22Rv1 (cell line): ENCODE data around the gene BNIP1.
"Not testable (repeated sequence)": the region's sequence is repeated elsewhere in the genome, so short reads cannot be mapped to it uniquely, and the experiment has no call there.

Experiments
- H3K27ac ChIP-seq: fragments of 450-650 bp; 2 replicates; pipeline ENCODE4 v1.5.1; 2017
- CTCF ChIP-seq: fragments of 450-650 bp; IDR thresholded peaks from 2 replicates; pipeline ENCODE4 v1.5.1; 2017; ENCODE audit warnings: mild to moderate bottlenecking
- ZFX ChIP-seq: fragments of 450-650 bp; IDR thresholded peaks from 2 replicates; pipeline ENCODE4 v1.6.1; 2017; ENCODE audit warnings: antibody characterized with exemption, borderline replicate concordance

BNIP1 gene

GRCh38 chr5:173152547-173152946, 8.2 kb downstream of the BNIP1 start:
- TF ChIP-seq CTCF = no peak
- H3K27ac ChIP-seq = no peak overlapping the region

GRCh38 chr5:173153842-173154241, 9.5 kb downstream of the BNIP1 start:
- TF ChIP-seq ZFX = no peak
- no peak for TF ChIP-seq CTCF
- no peak overlapping the region for H3K27ac ChIP-seq

GRCh38 chr5:173154619-173155018, 10.3 kb downstream of the BNIP1 start:
- H3K27ac ChIP-seq = not testable (repeated sequence)

- H3K27ac ChIP-seq = no peak overlapping the region
- no peak for TF ChIP-seq CTCF
- TF ChIP-seq ZFX = no peak
These were observed 11.6 kb downstream of the BNIP1 start for GRCh38 chr5:173155912-173156311.

GRCh38 chr5:173158366-173158765, 14.0 kb downstream of the BNIP1 start:
- H3K27ac ChIP-seq = no peak overlapping the region
- no peak for TF ChIP-seq ZFX
- TF ChIP-seq CTCF = no peak

GRCh38 chr5:173159256-173159655, 14.9 kb downstream of the BNIP1 start:
- no peak for TF ChIP-seq ZFX
- no peak for TF ChIP-seq CTCF

GRCh38 chr5:173161148-173161547, 16.8 kb downstream of the BNIP1 start:
- TF ChIP-seq CTCF (no peak), ZFX (no peak)
- H3K27ac ChIP-seq = no peak overlapping the region

More at GRCh38 chr5:173159256-173159655, 14.9 kb downstream of the BNIP1 start:
- no peak overlapping the region for H3K27ac ChIP-seq

GRCh38 chr5:173163219-173163618, 18.9 kb downstream of the BNIP1 start:
- TF ChIP-seq CTCF (no peak), ZFX (no peak)
- H3K27ac ChIP-seq = no peak overlapping the region
